ENCODE results near the gene APOC3. TPM values are rescaled to one million over a fixed set of nuclear protein-coding genes. Genes with fewer than 3 reads are reported as not detected.

Gene APOC3
- total RNA-seq, 1 experiment from 2014 or later: not detected

- H3K27me3 ChIP-seq (ENCODE audit: insufficient read depth, low read length): no peaks in the 10 kb centered on the region
- WGBS (ENCODE audit: extremely low coverage, insufficient read length, low lambda C conversion rate): no CpG with 5 or more reads among the region's 6 CpGs
These were observed 2.2 kb upstream of the APOC3 start for GRCh38 chr11:116827461-116827860.

More at GRCh38 chr11:116827461-116827860, 2.2 kb upstream of the APOC3 start:
- H4K91ac ChIP-seq (ENCODE audit: insufficient read length, low read depth, low read length): no peak overlapping the region
- Mint-ChIP-seq H3K27ac (no peak overlapping the region), H3K27me3 (ENCODE audit: low read depth) (peaks cover 12% of the 10 kb centered on the region), H3K4me3 (no peak overlapping the region), H3K9me3 (peaks cover 3 to 5% of the 10 kb centered on the region in 2 experiments; a peak in 3 of 5 replicates), H3K4me1 (peaks cover 5 to 12% of the 10 kb centered on the region in 2 experiments), H3K36me3 (ENCODE audit: insufficient read depth in 1 of 3, low read depth in 3 of 3) (no peaks in the 10 kb centered on the region)
- H4K8ac ChIP-seq (replicated peaks; ENCODE audit: insufficient read length, low read depth, low read length): no peak overlapping the region
- no peak overlapping the region for H2BK5ac ChIP-seq (ENCODE audit: insufficient read length, low read length)
- no peaks in the 10 kb centered on the region for H3K23me2 ChIP-seq (ENCODE audit: insufficient read length, low read depth, low read length, poor library complexity, severe bottlenecking)
- DNase-seq: no peak
- TF ChIP-seq, protein P1, sequence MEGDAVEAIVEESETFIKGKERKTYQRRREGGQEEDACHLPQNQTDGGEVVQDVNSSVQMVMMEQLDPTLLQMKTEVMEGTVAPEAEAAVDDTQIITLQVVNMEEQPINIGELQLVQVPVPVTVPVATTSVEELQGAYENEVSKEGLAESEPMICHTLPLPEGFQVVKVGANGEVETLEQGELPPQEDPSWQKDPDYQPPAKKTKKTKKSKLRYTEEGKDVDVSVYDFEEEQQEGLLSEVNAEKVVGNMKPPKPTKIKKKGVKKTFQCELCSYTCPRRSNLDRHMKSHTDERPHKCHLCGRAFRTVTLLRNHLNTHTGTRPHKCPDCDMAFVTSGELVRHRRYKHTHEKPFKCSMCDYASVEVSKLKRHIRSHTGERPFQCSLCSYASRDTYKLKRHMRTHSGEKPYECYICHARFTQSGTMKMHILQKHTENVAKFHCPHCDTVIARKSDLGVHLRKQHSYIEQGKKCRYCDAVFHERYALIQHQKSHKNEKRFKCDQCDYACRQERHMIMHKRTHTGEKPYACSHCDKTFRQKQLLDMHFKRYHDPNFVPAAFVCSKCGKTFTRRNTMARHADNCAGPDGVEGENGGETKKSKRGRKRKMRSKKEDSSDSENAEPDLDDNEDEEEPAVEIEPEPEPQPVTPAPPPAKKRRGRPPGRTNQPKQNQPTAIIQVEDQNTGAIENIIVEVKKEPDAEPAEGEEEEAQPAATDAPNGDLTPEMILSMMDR (conservative IDR thresholded peaks at IDR 0.05): no peak
- no peak overlapping the region for H4K5ac ChIP-seq (ENCODE audit: insufficient read length, low read depth, low read length)
- no peak overlapping the region for H2BK12ac ChIP-seq (ENCODE audit: insufficient read length, low read depth, low read length)
- no peak overlapping the region for H2BK120ac ChIP-seq (ENCODE audit: low read depth, low read length, poor library complexity, severe bottlenecking)
- H3T11ph ChIP-seq (ENCODE audit: low read length): no peak overlapping the region
- H2AK5ac ChIP-seq (ENCODE audit: insufficient read length, low read length): no peak overlapping the region
- no peak overlapping the region; the same call in 1 of the 2 replicates for H3K14ac ChIP-seq (ENCODE audit: insufficient read depth, low read length)
- H3K18ac ChIP-seq (ENCODE audit: insufficient read length, low read depth, low read length): no peak overlapping the region
- H3K56ac ChIP-seq (ENCODE audit: insufficient read length, low read depth, low read length): no peak overlapping the region
- H2AFZ ChIP-seq (ENCODE audit: low read length): no peak overlapping the region
- no peak overlapping the region for H3K27ac ChIP-seq (ENCODE audit: insufficient read length, low read depth, low read length)
- H2BK20ac ChIP-seq (ENCODE audit: low read depth, low read length, poor library complexity, severe bottlenecking): no peak overlapping the region
- H2BK15ac ChIP-seq (ENCODE audit: low read depth, low read length): no peak overlapping the region
- no peak overlapping the region for H3K9ac ChIP-seq (ENCODE audit: extremely low read depth, insufficient read length, low read length)
- H3K4ac ChIP-seq (ENCODE audit: low read depth, low read length): no peak overlapping the region
- no peaks in the 10 kb centered on the region for H3K79me2 ChIP-seq (ENCODE audit: insufficient read depth, low read length)
- no peaks in the 10 kb centered on the region for H4K20me1 ChIP-seq (ENCODE audit: control insufficient read depth, insufficient read depth, insufficient read length)
- no peaks in the 10 kb centered on the region for H3K4me1 ChIP-seq (ENCODE audit: insufficient read depth, low read length)
- H3K9me3 ChIP-seq (ENCODE audit: control insufficient read depth, low read depth, low read length): no peaks in the 10 kb centered on the region
- H3K79me1 ChIP-seq (ENCODE audit: insufficient read depth, low read depth, low read length, poor library complexity, severe bottlenecking): no peaks in the 10 kb centered on the region
- no peak overlapping the region for H3K23ac ChIP-seq (ENCODE audit: insufficient read length, low read depth, low read length)
- H3K4me2 ChIP-seq (ENCODE audit: insufficient read depth, insufficient read length, low read length): no peak overlapping the region
